ENCODE data around the gene ALDH3B2.

DNA sequence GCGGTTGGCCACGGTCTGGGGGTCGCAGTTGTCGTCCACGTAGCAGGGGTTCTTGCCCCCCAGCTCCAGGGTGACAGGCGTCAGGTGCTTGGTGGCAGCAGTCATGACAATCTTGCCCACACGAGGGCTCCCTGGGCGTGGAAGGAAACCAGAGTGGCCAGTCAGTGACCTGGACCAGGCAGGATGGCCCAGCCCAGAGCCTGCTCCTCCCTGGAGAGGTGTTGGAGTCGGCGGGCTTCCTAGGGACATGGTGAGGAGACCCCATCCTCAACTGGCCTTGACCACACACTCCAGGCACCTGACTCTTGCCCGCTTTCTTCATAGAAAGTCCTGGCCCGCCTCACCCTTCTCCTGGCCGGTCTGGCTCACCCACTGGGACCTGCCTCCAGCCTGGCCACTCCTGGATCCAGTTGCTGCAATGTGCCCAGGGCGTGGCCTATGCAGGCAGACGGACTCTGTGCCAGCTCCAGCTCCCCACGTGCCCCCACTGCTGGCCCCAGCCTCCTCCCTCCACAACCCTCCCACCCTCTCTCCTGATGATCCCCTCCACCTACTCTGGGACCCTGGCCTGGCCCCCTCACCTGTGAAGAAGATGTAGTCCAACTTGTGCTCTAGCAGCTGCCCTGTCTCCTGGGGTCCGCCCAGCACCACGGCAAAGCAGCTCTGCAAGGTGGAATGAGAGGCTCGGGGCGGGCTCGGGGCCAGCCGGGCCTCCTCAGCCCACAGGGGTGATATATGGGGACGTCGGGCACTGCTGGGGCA lies 8.7 kb downstream of the ALDH3B2 start:
- TF ChIP-seq, protein P1, sequence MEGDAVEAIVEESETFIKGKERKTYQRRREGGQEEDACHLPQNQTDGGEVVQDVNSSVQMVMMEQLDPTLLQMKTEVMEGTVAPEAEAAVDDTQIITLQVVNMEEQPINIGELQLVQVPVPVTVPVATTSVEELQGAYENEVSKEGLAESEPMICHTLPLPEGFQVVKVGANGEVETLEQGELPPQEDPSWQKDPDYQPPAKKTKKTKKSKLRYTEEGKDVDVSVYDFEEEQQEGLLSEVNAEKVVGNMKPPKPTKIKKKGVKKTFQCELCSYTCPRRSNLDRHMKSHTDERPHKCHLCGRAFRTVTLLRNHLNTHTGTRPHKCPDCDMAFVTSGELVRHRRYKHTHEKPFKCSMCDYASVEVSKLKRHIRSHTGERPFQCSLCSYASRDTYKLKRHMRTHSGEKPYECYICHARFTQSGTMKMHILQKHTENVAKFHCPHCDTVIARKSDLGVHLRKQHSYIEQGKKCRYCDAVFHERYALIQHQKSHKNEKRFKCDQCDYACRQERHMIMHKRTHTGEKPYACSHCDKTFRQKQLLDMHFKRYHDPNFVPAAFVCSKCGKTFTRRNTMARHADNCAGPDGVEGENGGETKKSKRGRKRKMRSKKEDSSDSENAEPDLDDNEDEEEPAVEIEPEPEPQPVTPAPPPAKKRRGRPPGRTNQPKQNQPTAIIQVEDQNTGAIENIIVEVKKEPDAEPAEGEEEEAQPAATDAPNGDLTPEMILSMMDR (IDR thresholded peaks at IDR 0.05): peak in 3 of 4 experiments; percentile 38 to 66 (median 64)
- TF ChIP-seq POLR2AphosphoS5 (IDR thresholded peaks at IDR 0.05): no peak
